ENCODE results near the gene CLK4.

The CLK4 gene

GRCh38 chr5:178553517-178553916 is 73.3 kb downstream of the CLK4 start:
- DNase-seq (ENCODE audit: low spot score): no peak

Measured in AG08395 (cell line).